GM23338 (cell line): ENCODE results near the gene ZNF324. TPM values are rescaled to one million over a fixed set of nuclear protein-coding genes. Genes with fewer than 3 reads are reported as not detected.

ENCODE experiments used
- ATAC-seq: fragments of 200-7000 bp; cut with Tn5 transposase; 3 replicates; pipeline ENCODE4 v1.9.1; 2020
- DNase-seq: peaks from one replicate; pipeline ENCODE4 v3.0.0-alpha.2; 2015; ENCODE audit warnings: low spot score
- H2AFZ ChIP-seq: fragments of 200-600 bp; sonication (generic); 2 replicates; pipeline ENCODE4 v1.8.0; 2016; ENCODE audit warnings: antibody characterized with exemption, mild to moderate bottlenecking, moderate library complexity
- H3F3A ChIP-seq: fragments of 200-600 bp; sonication (generic); replicated peaks from 2 replicates; pipeline ENCODE4 v1.8.0; 2017; ENCODE audit warnings: antibody characterized with exemption, mixed run types, low read depth
- H3K27ac ChIP-seq: fragments of 200-600 bp; sonication (generic); 2 replicates; pipeline ENCODE4 v1.6.1; 2016; ENCODE audit warnings: low read depth
- H3K27me3 ChIP-seq: fragments of 200-600 bp; sonication (generic); 2 replicates; pipeline ENCODE4 v1.8.0; 2016; ENCODE audit warnings: mild to moderate bottlenecking, mixed run types, moderate library complexity; ENCODE audit not compliant: insufficient read depth
- H3K36me3 ChIP-seq: fragments of 200-600 bp; sonication (generic); 2 replicates; pipeline ENCODE4 v1.8.0; 2016; ENCODE audit warnings: mild to moderate bottlenecking; ENCODE audit not compliant: insufficient read depth
- H3K4me1 ChIP-seq: fragments of 200-600 bp; sonication (generic); 2 replicates; pipeline ENCODE4 v1.8.0; 2016; ENCODE audit warnings: mild to moderate bottlenecking, moderate library complexity; ENCODE audit not compliant: insufficient read depth
- H3K4me2 ChIP-seq: fragments of 200-600 bp; sonication (generic); 2 replicates; pipeline ENCODE4 v1.7.1; 2017; ENCODE audit warnings: mixed run types
- H3K4me3 ChIP-seq: fragments of 200-600 bp; sonication (generic); 2 replicates; pipeline ENCODE4 v1.6.1; 2016; ENCODE audit warnings: mixed run types
- H3K79me2 ChIP-seq: fragments of 200-600 bp; sonication (generic); replicated peaks from 2 replicates; pipeline ENCODE4 v1.8.0; 2017; ENCODE audit warnings: mild to moderate bottlenecking; ENCODE audit not compliant: insufficient read depth
- H3K9me2 ChIP-seq: fragments of 200-600 bp; sonication (generic); 2 replicates; pipeline ENCODE4 v1.8.0; 2017; ENCODE audit not compliant: insufficient read depth
- H4K20me1 ChIP-seq: fragments of 200-600 bp; sonication (generic); replicated peaks from 2 replicates; pipeline ENCODE4 v1.8.0; 2017; ENCODE audit warnings: mild to moderate bottlenecking; ENCODE audit not compliant: insufficient read depth
- H3K27ac Mint-ChIP-seq: 2 replicates; pipeline ENCODE4 v1.8.0; 2020; ENCODE audit warnings: inconsistent platforms, mild to moderate bottlenecking, moderate library complexity, mixed read lengths
- H3K27me3 Mint-ChIP-seq: 3 replicates; pipeline ENCODE4 v1.8.0; 2022; ENCODE audit warnings: low read depth, mild to moderate bottlenecking, moderate library complexity, mixed read lengths, inconsistent platforms; ENCODE audit not compliant: insufficient read depth, poor library complexity
- H3K36me3 Mint-ChIP-seq: 3 replicates; pipeline ENCODE4 v1.8.0; 2021; ENCODE audit warnings: low read depth, mild to moderate bottlenecking, inconsistent platforms, moderate library complexity, mixed read lengths
- H3K4me1 Mint-ChIP-seq: 3 replicates; pipeline ENCODE4 v1.8.0; 2020; ENCODE audit warnings: mild to moderate bottlenecking, inconsistent platforms, mixed read lengths
- H3K4me3 Mint-ChIP-seq: 3 replicates; pipeline ENCODE4 v1.8.0; 2021; ENCODE audit warnings: moderate library complexity, mild to moderate bottlenecking, inconsistent platforms, mixed read lengths
- H3K9me3 Mint-ChIP-seq: 3 replicates; pipeline ENCODE4 v1.8.0; 2020; ENCODE audit warnings: moderate library complexity, mild to moderate bottlenecking, inconsistent platforms, mixed read lengths
- CREB1 ChIP-seq: fragments of 250-450 bp; sonication (Bioruptor Pico); IDR thresholded peaks from 2 replicates; pipeline ENCODE4 v1.5.0; 2020; ENCODE audit warnings: low read depth, mild to moderate bottlenecking, moderate library complexity
- CTCF ChIP-seq, 2 experiments: fragments of 200-600 bp in 1 of 2; sonication (generic) in 1 of 2; conservative IDR thresholded peaks; 2 replicates each; pipeline versions ENCODE4 v1.5.1 to v1.6.1; 2016 to 2017; ENCODE audit warnings: antibody characterized with exemption in 2 of 2, low read depth in 2 of 2, mild to moderate bottlenecking in 2 of 2, moderate library complexity in 1 of 2
- JUNB ChIP-seq: IDR thresholded peaks from one replicate; pipeline ENCODE4 v1.6.1; 2016; ENCODE audit warnings: antibody characterized with exemption; ENCODE audit not compliant: unreplicated experiment
- NANOG ChIP-seq: IDR thresholded peaks from 2 replicates; pipeline ENCODE4 v1.6.1; 2016; ENCODE audit warnings: antibody characterized with exemption, borderline replicate concordance
- POLR2AphosphoS5 ChIP-seq: IDR thresholded peaks from 2 replicates; pipeline ENCODE4 v1.6.1; 2016; ENCODE audit warnings: antibody characterized with exemption, low read depth
- ZNF114 ChIP-seq: fragments of 250-450 bp; sonication (Bioruptor Pico); IDR thresholded peaks from 2 replicates; pipeline ENCODE4 v1.5.0; 2020; ENCODE audit warnings: mild to moderate bottlenecking, moderate library complexity
- polyA plus RNA-seq: library from polyadenylated mRNA; unstranded; fragments of >200 nt; fragmentation: Nextera tagmentation; extraction: Ambion mirVana; gene quantifications from 2 replicates; pipeline ENCODE4 v1.2.1, GENCODE V29; 2016
- total RNA-seq: library from RNA; depleted of rRNA; stranded (reverse); fragments of >200 nt; shearing (Covaris generic); gene quantifications from 2 replicates; pipeline ENCODE4 v1.2.3, GENCODE V29; 2014
- TF ChIP-seq, protein P1 (sequence below): fragments of 250-450 bp; sonication (Bioruptor Pico); IDR thresholded peaks from 2 replicates; pipeline ENCODE4 v1.5.0; 2020; ENCODE audit warnings: mild to moderate bottlenecking, moderate library complexity
- TF ChIP-seq, protein P2 (sequence below): IDR thresholded peaks from one replicate; pipeline ENCODE4 v1.6.1; 2018; ENCODE audit warnings: antibody characterized with exemption; ENCODE audit not compliant: unreplicated experiment

ZNF324 gene
- total and polyA plus RNA-seq, 2 experiments from 2014 or later = 3.9 to 15.0 TPM

DNA sequence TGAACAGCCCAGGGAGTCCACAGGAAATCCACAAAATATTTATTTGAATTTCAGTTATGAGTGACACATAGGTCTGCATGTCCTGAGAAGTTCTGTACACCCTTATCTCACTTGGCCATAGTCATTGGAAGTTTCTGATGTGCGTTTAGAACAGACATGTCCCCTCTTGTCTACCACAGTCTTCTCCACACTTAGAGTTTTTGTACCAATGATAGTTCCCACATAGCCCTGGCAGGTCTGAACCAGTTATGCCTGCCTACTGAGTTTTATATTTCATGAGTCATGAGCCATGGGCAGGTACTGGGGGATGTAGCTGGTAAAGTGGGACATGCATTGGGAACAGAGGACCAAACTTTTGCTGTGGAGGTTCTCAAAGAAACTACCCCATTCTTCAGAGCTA, 38.3 kb upstream of the ZNF324 start:
- no peak overlapping the region for H2AFZ ChIP-seq
- no peaks in the 10 kb centered on the region for H3K9me2 ChIP-seq
- peaks cover 83% of the 10 kb centered on the region for H3K9me3 Mint-ChIP-seq
- no peak overlapping the region for H3K4me3 Mint-ChIP-seq
- H3K36me3 ChIP-seq = peaks cover 29% of the 10 kb centered on the region
- H3K4me1 Mint-ChIP-seq = no peaks in the 10 kb centered on the region
- no peak overlapping the region for H3K27ac ChIP-seq
- no peaks in the 10 kb centered on the region for H4K20me1 ChIP-seq
- H3K4me1 ChIP-seq = no peaks in the 10 kb centered on the region
- no peak overlapping the region for H3K4me3 ChIP-seq
- H3F3A ChIP-seq = peaks cover 7% of the 10 kb centered on the region
- H3K4me2 ChIP-seq = no peak overlapping the region
- ATAC-seq (no peak), DNase-seq (no peak)
- no peaks in the 10 kb centered on the region for H3K27me3 ChIP-seq
- peaks cover 44% of the 10 kb centered on the region for H3K36me3 Mint-ChIP-seq
- no peak for TF ChIP-seq POLR2AphosphoS5
- no peak for TF ChIP-seq NANOG
- no peak for TF ChIP-seq JUNB
- TF ChIP-seq, protein P1, sequence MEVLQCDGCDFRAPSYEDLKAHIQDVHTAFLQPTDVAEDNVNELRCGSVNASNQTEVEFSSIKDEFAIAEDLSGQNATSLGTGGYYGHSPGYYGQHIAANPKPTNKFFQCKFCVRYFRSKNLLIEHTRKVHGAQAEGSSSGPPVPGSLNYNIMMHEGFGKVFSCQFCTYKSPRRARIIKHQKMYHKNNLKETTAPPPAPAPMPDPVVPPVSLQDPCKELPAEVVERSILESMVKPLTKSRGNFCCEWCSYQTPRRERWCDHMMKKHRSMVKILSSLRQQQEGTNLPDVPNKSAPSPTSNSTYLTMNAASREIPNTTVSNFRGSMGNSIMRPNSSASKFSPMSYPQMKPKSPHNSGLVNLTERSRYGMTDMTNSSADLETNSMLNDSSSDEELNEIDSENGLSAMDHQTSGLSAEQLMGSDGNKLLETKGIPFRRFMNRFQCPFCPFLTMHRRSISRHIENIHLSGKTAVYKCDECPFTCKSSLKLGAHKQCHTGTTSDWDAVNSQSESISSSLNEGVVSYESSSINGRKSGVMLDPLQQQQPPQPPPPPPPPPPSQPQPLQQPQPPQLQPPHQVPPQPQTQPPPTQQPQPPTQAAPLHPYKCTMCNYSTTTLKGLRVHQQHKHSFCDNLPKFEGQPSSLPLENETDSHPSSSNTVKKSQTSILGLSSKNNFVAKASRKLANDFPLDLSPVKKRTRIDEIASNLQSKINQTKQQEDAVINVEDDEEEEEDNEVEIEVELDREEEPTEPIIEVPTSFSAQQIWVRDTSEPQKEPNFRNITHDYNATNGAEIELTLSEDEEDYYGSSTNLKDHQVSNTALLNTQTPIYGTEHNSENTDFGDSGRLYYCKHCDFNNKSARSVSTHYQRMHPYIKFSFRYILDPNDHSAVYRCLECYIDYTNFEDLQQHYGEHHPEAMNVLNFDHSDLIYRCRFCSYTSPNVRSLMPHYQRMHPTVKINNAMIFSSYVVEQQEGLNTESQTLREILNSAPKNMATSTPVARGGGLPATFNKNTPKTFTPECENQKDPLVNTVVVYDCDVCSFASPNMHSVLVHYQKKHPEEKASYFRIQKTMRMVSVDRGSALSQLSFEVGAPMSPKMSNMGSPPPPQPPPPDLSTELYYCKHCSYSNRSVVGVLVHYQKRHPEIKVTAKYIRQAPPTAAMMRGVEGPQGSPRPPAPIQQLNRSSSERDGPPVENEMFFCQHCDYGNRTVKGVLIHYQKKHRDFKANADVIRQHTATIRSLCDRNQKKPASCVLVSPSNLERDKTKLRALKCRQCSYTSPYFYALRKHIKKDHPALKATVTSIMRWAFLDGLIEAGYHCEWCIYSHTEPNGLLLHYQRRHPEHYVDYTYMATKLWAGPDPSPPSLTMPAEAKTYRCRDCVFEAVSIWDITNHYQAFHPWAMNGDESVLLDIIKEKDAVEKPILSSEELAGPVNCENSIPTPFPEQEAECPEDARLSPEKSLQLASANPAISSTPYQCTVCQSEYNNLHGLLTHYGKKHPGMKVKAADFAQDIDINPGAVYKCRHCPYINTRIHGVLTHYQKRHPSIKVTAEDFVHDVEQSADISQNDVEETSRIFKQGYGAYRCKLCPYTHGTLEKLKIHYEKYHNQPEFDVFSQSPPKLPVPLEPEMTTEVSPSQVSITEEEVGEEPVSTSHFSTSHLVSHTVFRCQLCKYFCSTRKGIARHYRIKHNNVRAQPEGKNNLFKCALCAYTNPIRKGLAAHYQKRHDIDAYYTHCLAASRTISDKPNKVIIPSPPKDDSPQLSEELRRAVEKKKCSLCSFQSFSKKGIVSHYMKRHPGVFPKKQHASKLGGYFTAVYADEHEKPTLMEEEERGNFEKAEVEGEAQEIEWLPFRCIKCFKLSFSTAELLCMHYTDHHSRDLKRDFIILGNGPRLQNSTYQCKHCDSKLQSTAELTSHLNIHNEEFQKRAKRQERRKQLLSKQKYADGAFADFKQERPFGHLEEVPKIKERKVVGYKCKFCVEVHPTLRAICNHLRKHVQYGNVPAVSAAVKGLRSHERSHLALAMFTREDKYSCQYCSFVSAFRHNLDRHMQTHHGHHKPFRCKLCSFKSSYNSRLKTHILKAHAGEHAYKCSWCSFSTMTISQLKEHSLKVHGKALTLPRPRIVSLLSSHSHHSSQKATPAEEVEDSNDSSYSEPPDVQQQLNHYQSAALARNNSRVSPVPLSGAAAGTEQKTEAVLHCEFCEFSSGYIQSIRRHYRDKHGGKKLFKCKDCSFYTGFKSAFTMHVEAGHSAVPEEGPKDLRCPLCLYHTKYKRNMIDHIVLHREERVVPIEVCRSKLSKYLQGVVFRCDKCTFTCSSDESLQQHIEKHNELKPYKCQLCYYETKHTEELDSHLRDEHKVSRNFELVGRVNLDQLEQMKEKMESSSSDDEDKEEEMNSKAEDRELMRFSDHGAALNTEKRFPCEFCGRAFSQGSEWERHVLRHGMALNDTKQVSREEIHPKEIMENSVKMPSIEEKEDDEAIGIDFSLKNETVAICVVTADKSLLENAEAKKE (CRISPR knock-in tag) = no peak
- no peak for TF ChIP-seq CREB1 (CRISPR knock-in tag)
- TF ChIP-seq ZNF114 (CRISPR knock-in tag) = no peak
- TF ChIP-seq, protein P2, sequence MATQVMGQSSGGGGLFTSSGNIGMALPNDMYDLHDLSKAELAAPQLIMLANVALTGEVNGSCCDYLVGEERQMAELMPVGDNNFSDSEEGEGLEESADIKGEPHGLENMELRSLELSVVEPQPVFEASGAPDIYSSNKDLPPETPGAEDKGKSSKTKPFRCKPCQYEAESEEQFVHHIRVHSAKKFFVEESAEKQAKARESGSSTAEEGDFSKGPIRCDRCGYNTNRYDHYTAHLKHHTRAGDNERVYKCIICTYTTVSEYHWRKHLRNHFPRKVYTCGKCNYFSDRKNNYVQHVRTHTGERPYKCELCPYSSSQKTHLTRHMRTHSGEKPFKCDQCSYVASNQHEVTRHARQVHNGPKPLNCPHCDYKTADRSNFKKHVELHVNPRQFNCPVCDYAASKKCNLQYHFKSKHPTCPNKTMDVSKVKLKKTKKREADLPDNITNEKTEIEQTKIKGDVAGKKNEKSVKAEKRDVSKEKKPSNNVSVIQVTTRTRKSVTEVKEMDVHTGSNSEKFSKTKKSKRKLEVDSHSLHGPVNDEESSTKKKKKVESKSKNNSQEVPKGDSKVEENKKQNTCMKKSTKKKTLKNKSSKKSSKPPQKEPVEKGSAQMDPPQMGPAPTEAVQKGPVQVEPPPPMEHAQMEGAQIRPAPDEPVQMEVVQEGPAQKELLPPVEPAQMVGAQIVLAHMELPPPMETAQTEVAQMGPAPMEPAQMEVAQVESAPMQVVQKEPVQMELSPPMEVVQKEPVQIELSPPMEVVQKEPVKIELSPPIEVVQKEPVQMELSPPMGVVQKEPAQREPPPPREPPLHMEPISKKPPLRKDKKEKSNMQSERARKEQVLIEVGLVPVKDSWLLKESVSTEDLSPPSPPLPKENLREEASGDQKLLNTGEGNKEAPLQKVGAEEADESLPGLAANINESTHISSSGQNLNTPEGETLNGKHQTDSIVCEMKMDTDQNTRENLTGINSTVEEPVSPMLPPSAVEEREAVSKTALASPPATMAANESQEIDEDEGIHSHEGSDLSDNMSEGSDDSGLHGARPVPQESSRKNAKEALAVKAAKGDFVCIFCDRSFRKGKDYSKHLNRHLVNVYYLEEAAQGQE = no peak
- TF ChIP-seq CTCF (conservative IDR thresholded peaks at IDR 0.05; ENCODE audit: low read depth in 2 of 2) = no peak
- H3K79me2 ChIP-seq = no peaks in the 10 kb centered on the region
- no peak overlapping the region for H3K27ac Mint-ChIP-seq
- no peaks in the 10 kb centered on the region for H3K27me3 Mint-ChIP-seq
